GM10248 (cell line): ENCODE results near the gene C2CD3.

ENCODE experiments used
- CTCF ChIA-PET: fragments of 300-600 bp; sonication (Branson Sonifier 250); formaldehyde crosslinking; extraction: SDS; loops from one replicate; lab custom pipeline; 2021; ENCODE audit warnings: antibody characterized with exemption; lab: Yijun Ruan, JAX
- POLR2A ChIA-PET: fragments of 350-650 bp; sonication (Branson Sonifier 250); formaldehyde crosslinking; extraction: SDS; loops from one replicate; lab custom pipeline; 2020; ENCODE audit warnings: antibody characterized with exemption; lab: Yijun Ruan, JAX
- DNase-seq: peaks from one replicate; pipeline ENCODE4 v3.0.0; 2012; ENCODE audit errors: extremely low spot score
- TF ChIP-seq, protein P1 (sequence below): IDR thresholded peaks from 2 replicates; pipeline ENCODE4 v1.5.1; 2012; ENCODE audit warnings: mild to moderate bottlenecking, low read depth; ENCODE audit errors: extremely low read depth, missing control alignments, control extremely low read depth

C2CD3 gene

GRCh38 chr11:74170694-74171629 is at the start of gene C2CD3, which contains the start of gene PPME1:
TSS of gene C2CD3 (minus strand) at chr11:74171002. CDS start at chr11:74170792, 210 bp downstream.
TSS of gene PPME1 (plus strand) at chr11:74171289. CDS start at chr11:74171422, 133 bp downstream.
- CTCF ChIA-PET = interaction anchor here (0.8 to 2.6 kb wide), 12 partner anchors 9 to 207 kb away, joined by 3 to 16 read pairs (median 3); no protein-coding TSS in a partner anchor

DNA sequence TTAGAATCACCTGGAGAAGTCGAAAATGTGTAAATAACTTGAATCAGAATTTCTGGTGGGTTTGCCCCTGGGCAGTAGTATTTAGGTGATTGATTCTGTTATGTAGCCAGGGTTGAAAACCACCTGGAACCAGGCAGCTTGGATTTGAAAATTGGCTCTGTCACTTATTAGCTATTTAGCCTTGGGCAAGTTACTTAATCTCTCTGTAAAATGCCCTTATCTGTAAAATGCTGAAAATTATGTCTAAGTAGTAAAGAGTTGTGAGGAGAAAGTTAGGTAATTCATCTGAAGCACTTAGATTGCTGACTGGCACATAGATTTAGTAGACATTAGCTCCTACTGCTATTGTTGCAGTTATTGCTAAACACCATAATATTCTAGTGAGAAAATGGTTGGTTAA is 49.6 kb upstream of the C2CD3 start:
- ChIA-PET CTCF (interaction anchor here (1.2 to 1.9 kb wide), 3 partner anchors 11 to 36 kb away, joined by 3 to 6 read pairs (median 4); no protein-coding TSS in a partner anchor), POLR2A (no interaction called here)
- TF ChIP-seq, protein P1, sequence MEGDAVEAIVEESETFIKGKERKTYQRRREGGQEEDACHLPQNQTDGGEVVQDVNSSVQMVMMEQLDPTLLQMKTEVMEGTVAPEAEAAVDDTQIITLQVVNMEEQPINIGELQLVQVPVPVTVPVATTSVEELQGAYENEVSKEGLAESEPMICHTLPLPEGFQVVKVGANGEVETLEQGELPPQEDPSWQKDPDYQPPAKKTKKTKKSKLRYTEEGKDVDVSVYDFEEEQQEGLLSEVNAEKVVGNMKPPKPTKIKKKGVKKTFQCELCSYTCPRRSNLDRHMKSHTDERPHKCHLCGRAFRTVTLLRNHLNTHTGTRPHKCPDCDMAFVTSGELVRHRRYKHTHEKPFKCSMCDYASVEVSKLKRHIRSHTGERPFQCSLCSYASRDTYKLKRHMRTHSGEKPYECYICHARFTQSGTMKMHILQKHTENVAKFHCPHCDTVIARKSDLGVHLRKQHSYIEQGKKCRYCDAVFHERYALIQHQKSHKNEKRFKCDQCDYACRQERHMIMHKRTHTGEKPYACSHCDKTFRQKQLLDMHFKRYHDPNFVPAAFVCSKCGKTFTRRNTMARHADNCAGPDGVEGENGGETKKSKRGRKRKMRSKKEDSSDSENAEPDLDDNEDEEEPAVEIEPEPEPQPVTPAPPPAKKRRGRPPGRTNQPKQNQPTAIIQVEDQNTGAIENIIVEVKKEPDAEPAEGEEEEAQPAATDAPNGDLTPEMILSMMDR = no peak
- DNase-seq = no peak

More at GRCh38 chr11:74170694-74171629, at the start of gene C2CD3, which contains the start of gene PPME1:
- peak; percentile 95 for DNase-seq
- POLR2A ChIA-PET = interaction anchor here (0.6 to 1.6 kb wide), 8 partner anchors 8 to 191 kb away, joined by 3 to 7 read pairs (median 4); partner anchors contain the start of gene UCP2
- TF ChIP-seq, protein P1 = peak; percentile 7

DNA sequence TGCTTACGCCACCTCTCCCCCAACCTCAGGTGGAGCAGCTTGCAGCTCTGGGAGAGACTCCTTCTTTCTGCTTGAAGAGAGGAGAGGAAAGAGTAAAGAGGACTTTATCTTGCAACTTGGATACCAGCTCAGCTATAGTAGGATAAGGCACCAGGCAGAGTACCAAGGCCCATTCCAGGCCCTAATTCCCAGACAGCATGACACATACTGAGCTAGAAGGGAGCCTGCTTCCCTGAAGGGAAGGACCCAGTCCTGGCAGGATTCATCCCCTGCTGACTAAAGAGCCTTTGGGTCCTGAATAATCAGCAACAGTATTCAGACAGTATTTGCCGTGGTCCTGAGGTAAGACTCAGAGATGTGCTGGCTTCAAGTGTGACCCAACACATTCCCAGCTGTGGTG is 41.7 kb upstream of the C2CD3 start:
- TF ChIP-seq, protein P1 = no peak
- ChIA-PET CTCF (no interaction called here), POLR2A (no interaction called here)
- no peak for DNase-seq

- DNase-seq = no peak
- TF ChIP-seq, protein P1 = no peak
- ChIA-PET CTCF (interaction anchor here (1.2 to 1.4 kb wide), 2 partner anchors 13 to 47 kb away, joined by 3 to 5 read pairs; no protein-coding TSS in a partner anchor), POLR2A (no interaction called here)
Observed at GRCh38 chr11:74208507-74208906, 37.7 kb upstream of the C2CD3 start.

DNA sequence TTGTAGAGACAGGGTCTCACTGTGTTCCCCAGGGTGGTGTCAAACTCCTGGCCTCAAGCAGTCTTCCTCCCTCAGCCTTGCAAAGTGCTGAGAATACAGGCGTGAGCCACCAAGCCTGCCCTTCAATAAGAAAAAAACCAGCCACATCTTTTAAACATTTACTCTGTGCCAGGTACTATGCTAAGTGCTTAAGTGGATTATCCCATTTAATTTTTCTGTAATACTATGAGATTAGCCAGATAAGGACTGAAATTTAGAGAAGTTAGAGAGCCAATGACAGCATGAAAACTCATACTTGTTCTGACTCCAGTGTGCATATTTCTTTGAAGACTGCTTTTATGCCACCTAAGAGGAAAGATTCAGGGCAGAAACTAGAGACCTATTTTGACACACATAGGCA is 35.9 kb upstream of the C2CD3 start:
- DNase-seq = no peak
- TF ChIP-seq, protein P1 = no peak
- POLR2A ChIA-PET = no interaction called here
- CTCF ChIA-PET = no interaction called here

GRCh38 chr11:74205181-74205580 is 34.4 kb upstream of the C2CD3 start:
- TF ChIP-seq, protein P1 = no peak
- no peak for DNase-seq
- POLR2A ChIA-PET = no interaction called here
- CTCF ChIA-PET = interaction anchor here (1.4 kb wide), 1 partner anchor 21 kb away, joined by 4 read pairs; no protein-coding TSS in a partner anchor
